OCI-LY7 (cell line): ENCODE results near the gene KDM3B.

ENCODE experiments used
- CTCF ChIP-seq: fragments of 200-600 bp; sonication (generic); conservative IDR thresholded peaks from 2 replicates; pipeline ENCODE4 v1.5.1; 2014; ENCODE audit warnings: mild to moderate bottlenecking, antibody characterized with exemption, low read length, moderate library complexity, mixed read lengths
- EZH2phosphoT487 ChIP-seq: fragments of 200-600 bp; sonication (generic); IDR thresholded peaks from 2 replicates; pipeline ENCODE4 v1.6.1; 2018; ENCODE audit warnings: low read depth, borderline replicate concordance, mild to moderate bottlenecking, mixed run types, antibody characterized with exemption, low read length, moderate library complexity, mixed read lengths

- TF ChIP-seq CTCF (no peak), EZH2phosphoT487 (no peak)
Measured at GRCh38 chr5:138360941-138361452, 8.5 kb downstream of the KDM3B start.
